Loucy (cell line): ENCODE results near the gene SYNGAP1.

Experiments used
- CTCF ChIP-seq: fragments of 200-600 bp; sonication (generic); conservative IDR thresholded peaks from 2 replicates; pipeline ENCODE4 v1.5.1; 2014; ENCODE audit warnings: mild to moderate bottlenecking, antibody characterized with exemption, low read length
- EZH2phosphoT487 ChIP-seq: fragments of 200-600 bp; IDR thresholded peaks from 2 replicates; pipeline ENCODE4 v1.6.1; 2018; ENCODE audit warnings: antibody characterized with exemption, mild to moderate bottlenecking, moderate library complexity, borderline replicate concordance

- TF ChIP-seq CTCF (no peak), EZH2phosphoT487 (no peak)
Observed at GRCh38 chr6:33434961-33435360, 15.1 kb downstream of the SYNGAP1 start.
